NCI-H187 (cell line): Measurements from ENCODE around the gene COBLL1.
"Not testable (repeated sequence)": the region's sequence is repeated elsewhere in the genome, so short reads cannot be mapped to it uniquely, and the experiment has no call there.

ENCODE experiments used
- DNase-seq, 2 experiments: peaks; one replicate each; lab custom pipeline; 2025; lab: John Stamatoyannopoulos, UW

Gene COBLL1

GRCh38 chr2:164710837-164711765 lies 130.5 kb downstream of the COBLL1 start:
- DNase-seq = no peak

GRCh38 chr2:164710252-164710836 lies 131.3 kb downstream of the COBLL1 start:
- not testable (repeated sequence) for DNase-seq

- DNase-seq = no peak
Measured at GRCh38 chr2:164706522-164706921, 135.1 kb downstream of the COBLL1 start.

- no peak for DNase-seq
Measured at GRCh38 chr2:164705412-164706167, 136.0 kb downstream of the COBLL1 start.

- DNase-seq = no peak
Measured at GRCh38 chr2:164703915-164704706, 137.5 kb downstream of the COBLL1 start.

GRCh38 chr2:164701565-164701964 lies 140.1 kb downstream of the COBLL1 start:
- no peak for DNase-seq

GRCh38 chr2:164700390-164700789 lies 141.2 kb downstream of the COBLL1 start:
- no peak for DNase-seq

- no peak for DNase-seq
Measured at GRCh38 chr2:164697688-164698461, 143.7 kb downstream of the COBLL1 start.

GRCh38 chr2:164696634-164697033 lies 145.0 kb downstream of the COBLL1 start:
- DNase-seq = no peak

GRCh38 chr2:164694275-164694695 lies 147.3 kb downstream of the COBLL1 start:
- DNase-seq = no peak

GRCh38 chr2:164693834-164694233 lies 147.8 kb downstream of the COBLL1 start:
- DNase-seq = no peak

- DNase-seq = no peak
Measured at GRCh38 chr2:164693390-164693789, 148.2 kb downstream of the COBLL1 start.

- no peak for DNase-seq
Measured at GRCh38 chr2:164692958-164693357, 148.7 kb downstream of the COBLL1 start.

- DNase-seq = no peak
Measured at GRCh38 chr2:164692114-164692513, 149.5 kb downstream of the COBLL1 start.

GRCh38 chr2:164691346-164691887 lies 150.2 kb downstream of the COBLL1 start:
- no peak for DNase-seq

- DNase-seq = no peak
Measured at GRCh38 chr2:164690361-164690760, 151.3 kb downstream of the COBLL1 start.

GRCh38 chr2:164688896-164689419 lies 152.7 kb downstream of the COBLL1 start:
- DNase-seq = no peak

- no peak for DNase-seq
Measured at GRCh38 chr2:164681009-164681408, 160.6 kb downstream of the COBLL1 start.

GRCh38 chr2:164678631-164679149 lies 162.9 kb downstream of the COBLL1 start:
- no peak for DNase-seq

- DNase-seq = no peak
Measured at GRCh38 chr2:164677733-164678132, 163.9 kb downstream of the COBLL1 start.
